Neural progenitor cell (in vitro differentiated cells): ENCODE measurements around the gene GPBP1. TPM values are rescaled to one million over a fixed set of nuclear protein-coding genes. Genes with fewer than 3 reads are reported as not detected.

Experiments used
- DNase-seq: peaks from one replicate; pipeline ENCODE4 v3.0.0-alpha.2; 2016; ENCODE audit warnings: low spot score
- H2AFZ ChIP-seq: fragments of 200-600 bp; sonication (generic); replicated peaks from 2 replicates; pipeline ENCODE4 v1.6.1; 2016; ENCODE audit warnings: antibody characterized with exemption
- H3F3A ChIP-seq: fragments of 200-600 bp; sonication (generic); 2 replicates; pipeline ENCODE4 v1.6.1; 2016; ENCODE audit warnings: antibody characterized with exemption, low read depth
- H3K27ac ChIP-seq: fragments of 200-600 bp; sonication (generic); 2 replicates; pipeline ENCODE4 v1.5.1; 2016; ENCODE audit warnings: mild to moderate bottlenecking
- H3K27me3 ChIP-seq: fragments of 200-600 bp; sonication (generic); 2 replicates; pipeline ENCODE4 v1.6.1; 2016; ENCODE audit warnings: mild to moderate bottlenecking, moderate library complexity
- H3K36me3 ChIP-seq: fragments of 200-600 bp; sonication (generic); 2 replicates; pipeline ENCODE4 v1.5.1; 2016
- H3K4me1 ChIP-seq: fragments of 200-600 bp; sonication (generic); 2 replicates; pipeline ENCODE4 v1.6.1; 2016; ENCODE audit warnings: mixed run types
- H3K4me2 ChIP-seq: fragments of 200-600 bp; sonication (generic); 2 replicates; pipeline ENCODE4 v1.6.1; 2016
- H3K4me3 ChIP-seq: fragments of 200-600 bp; sonication (generic); 2 replicates; pipeline ENCODE4 v1.5.1; 2016
- H3K79me2 ChIP-seq: fragments of 200-600 bp; sonication (generic); 2 replicates; pipeline ENCODE4 v1.6.1; 2016; ENCODE audit warnings: low read depth
- H3K9ac ChIP-seq: fragments of 200-600 bp; sonication (generic); 2 replicates; pipeline ENCODE4 v1.6.1; 2016
- H3K9me3 ChIP-seq: fragments of 200-600 bp; sonication (generic); 2 replicates; pipeline ENCODE4 v1.5.1; 2016; ENCODE audit warnings: low read depth
- H4K20me1 ChIP-seq: fragments of 200-600 bp; sonication (generic); 2 replicates; pipeline ENCODE4 v1.6.1; 2016; ENCODE audit warnings: low read depth
- H3K27ac Mint-ChIP-seq: 3 replicates; pipeline ENCODE4 v1.8.0; 2021; ENCODE audit warnings: mixed read lengths
- H3K27me3 Mint-ChIP-seq: 2 replicates; pipeline ENCODE4 v1.8.0; 2022; ENCODE audit warnings: low read depth, mild to moderate bottlenecking, inconsistent platforms, moderate library complexity, mixed read lengths; ENCODE audit not compliant: insufficient read depth
- H3K36me3 Mint-ChIP-seq: 3 replicates; pipeline ENCODE4 v1.8.0; 2021; ENCODE audit warnings: mixed read lengths
- H3K4me1 Mint-ChIP-seq: 3 replicates; pipeline ENCODE4 v1.8.0; 2021; ENCODE audit warnings: mixed read lengths
- H3K4me3 Mint-ChIP-seq: 3 replicates; pipeline ENCODE4 v1.8.0; 2021; ENCODE audit warnings: mild to moderate bottlenecking, moderate library complexity, mixed read lengths
- H3K9me3 Mint-ChIP-seq: 3 replicates; pipeline ENCODE4 v1.8.0; 2020; ENCODE audit warnings: mixed read lengths
- EZH2 ChIP-seq: fragments of 200-600 bp; sonication (generic); IDR thresholded peaks from 2 replicates; pipeline ENCODE4 v1.6.1; 2017; ENCODE audit warnings: antibody characterized with exemption, mild to moderate bottlenecking, moderate library complexity
- EZH2phosphoT487 ChIP-seq: fragments of 200-600 bp; sonication (generic); IDR thresholded peaks from 2 replicates; pipeline ENCODE4 v1.6.1; 2017; ENCODE audit warnings: antibody characterized with exemption
- total RNA-seq: library from RNA; depleted of rRNA; stranded (reverse); fragments of >200 nt; gene quantifications from 2 replicates; pipeline ENCODE4 v1.2.3, GENCODE V29; 2015; ENCODE audit warnings: low replicate concordance
- TF ChIP-seq, protein P1 (sequence below): fragments of 200-600 bp; sonication (generic); IDR thresholded peaks from 2 replicates; pipeline ENCODE4 v1.5.1; 2017; ENCODE audit warnings: antibody characterized with exemption, mild to moderate bottlenecking

Gene GPBP1
- total RNA-seq, 1 donor from 2014 or later, result 321 TPM

- no peak for DNase-seq
- no peaks in the 10 kb centered on the region for H3K79me2 ChIP-seq
- TF ChIP-seq EZH2, result no peak
- TF ChIP-seq EZH2phosphoT487, result no peak
- TF ChIP-seq, protein P1, sequence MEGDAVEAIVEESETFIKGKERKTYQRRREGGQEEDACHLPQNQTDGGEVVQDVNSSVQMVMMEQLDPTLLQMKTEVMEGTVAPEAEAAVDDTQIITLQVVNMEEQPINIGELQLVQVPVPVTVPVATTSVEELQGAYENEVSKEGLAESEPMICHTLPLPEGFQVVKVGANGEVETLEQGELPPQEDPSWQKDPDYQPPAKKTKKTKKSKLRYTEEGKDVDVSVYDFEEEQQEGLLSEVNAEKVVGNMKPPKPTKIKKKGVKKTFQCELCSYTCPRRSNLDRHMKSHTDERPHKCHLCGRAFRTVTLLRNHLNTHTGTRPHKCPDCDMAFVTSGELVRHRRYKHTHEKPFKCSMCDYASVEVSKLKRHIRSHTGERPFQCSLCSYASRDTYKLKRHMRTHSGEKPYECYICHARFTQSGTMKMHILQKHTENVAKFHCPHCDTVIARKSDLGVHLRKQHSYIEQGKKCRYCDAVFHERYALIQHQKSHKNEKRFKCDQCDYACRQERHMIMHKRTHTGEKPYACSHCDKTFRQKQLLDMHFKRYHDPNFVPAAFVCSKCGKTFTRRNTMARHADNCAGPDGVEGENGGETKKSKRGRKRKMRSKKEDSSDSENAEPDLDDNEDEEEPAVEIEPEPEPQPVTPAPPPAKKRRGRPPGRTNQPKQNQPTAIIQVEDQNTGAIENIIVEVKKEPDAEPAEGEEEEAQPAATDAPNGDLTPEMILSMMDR, result no peak
- Mint-ChIP-seq H3K36me3 (no peaks in the 10 kb centered on the region), H3K4me1 (no peaks in the 10 kb centered on the region), H3K4me3 (no peak overlapping the region), H3K27me3 (no peaks in the 10 kb centered on the region), H3K27ac (no peak overlapping the region), H3K9me3 (peaks cover 10% of the 10 kb centered on the region)
- no peak overlapping the region for H3K4me3 ChIP-seq
- no peak overlapping the region for H3K4me2 ChIP-seq
- H3K9me3 ChIP-seq, result no peaks in the 10 kb centered on the region
- H4K20me1 ChIP-seq, result no peaks in the 10 kb centered on the region
- H3F3A ChIP-seq, result no peaks in the 10 kb centered on the region
- no peaks in the 10 kb centered on the region for H3K27me3 ChIP-seq
- H2AFZ ChIP-seq, result no peak overlapping the region
- no peak overlapping the region for H3K9ac ChIP-seq
- no peaks in the 10 kb centered on the region for H3K36me3 ChIP-seq
- H3K4me1 ChIP-seq, result peaks cover 3% of the 10 kb centered on the region
- H3K27ac ChIP-seq, result no peak overlapping the region
Measured at GRCh38 chr5:57302643-57303042, 128.8 kb downstream of the GPBP1 start.

DNA sequence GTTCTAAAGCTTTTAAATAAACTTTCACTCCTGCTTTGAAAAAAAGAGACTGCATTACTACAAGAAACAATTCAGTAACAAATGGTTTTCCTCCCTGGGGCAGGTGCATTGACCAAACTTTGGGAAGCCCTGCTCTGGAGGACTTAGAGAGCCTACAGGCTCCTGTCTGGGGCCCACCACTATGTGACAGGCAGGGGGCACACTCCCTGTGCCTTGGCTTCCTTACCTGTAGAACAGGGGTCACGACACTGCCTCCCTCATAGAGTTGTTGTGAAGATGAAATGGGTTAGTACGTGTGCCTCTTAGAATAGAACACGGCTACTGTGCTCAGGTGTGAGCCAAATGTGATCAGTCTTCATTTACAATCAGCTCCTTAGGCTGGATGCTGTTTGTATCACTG lies 130.1 kb downstream of the GPBP1 start:
- Mint-ChIP-seq H3K9me3 (peaks cover 17% of the 10 kb centered on the region), H3K4me1 (no peaks in the 10 kb centered on the region), H3K27me3 (no peaks in the 10 kb centered on the region), H3K36me3 (no peaks in the 10 kb centered on the region), H3K4me3 (no peak overlapping the region), H3K27ac (no peak overlapping the region)
- Histone ChIP-seq H3K4me3 (no peak overlapping the region), H3K79me2 (no peaks in the 10 kb centered on the region), H3K9me3 (no peaks in the 10 kb centered on the region), H4K20me1 (no peaks in the 10 kb centered on the region), H3F3A (no peaks in the 10 kb centered on the region), H3K27ac (no peak overlapping the region), H3K36me3 (no peaks in the 10 kb centered on the region), H3K9ac (no peak overlapping the region), H2AFZ (no peak overlapping the region), H3K4me2 (no peak overlapping the region), H3K27me3 (no peaks in the 10 kb centered on the region), H3K4me1 (peaks cover 3% of the 10 kb centered on the region)
- TF ChIP-seq, protein P1, result peak; percentile 29
- TF ChIP-seq EZH2phosphoT487, result no peak
- DNase-seq, result peak; percentile 20

DNA sequence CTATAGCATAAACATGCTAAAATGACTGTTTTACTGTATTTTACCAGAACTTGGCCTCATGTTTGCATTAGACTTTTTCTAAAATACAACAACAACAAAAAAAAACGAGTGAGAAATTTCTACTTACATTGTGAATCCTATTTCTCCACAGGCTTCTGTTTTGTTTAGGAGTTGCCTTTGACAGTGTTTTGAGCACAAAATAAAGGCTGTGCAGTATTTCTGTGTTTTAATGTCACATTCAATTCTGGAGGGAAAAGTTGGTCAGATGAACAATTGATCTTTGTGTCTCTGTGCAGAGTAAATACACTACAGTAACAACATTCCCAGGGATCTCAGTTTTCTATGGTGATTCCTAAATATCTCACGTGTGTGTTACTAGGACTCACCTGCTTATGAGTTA lies 131.1 kb downstream of the GPBP1 start:
- Histone ChIP-seq H3K79me2 (no peaks in the 10 kb centered on the region), H2AFZ (no peak overlapping the region), H3K27ac (no peak overlapping the region), H3K4me2 (no peak overlapping the region), H3K9ac (no peak overlapping the region), H3K4me1 (peaks cover 3% of the 10 kb centered on the region), H3K36me3 (no peaks in the 10 kb centered on the region), H3K9me3 (no peaks in the 10 kb centered on the region), H4K20me1 (no peaks in the 10 kb centered on the region), H3F3A (no peaks in the 10 kb centered on the region), H3K4me3 (no peak overlapping the region), H3K27me3 (no peaks in the 10 kb centered on the region)
- Mint-ChIP-seq H3K36me3 (no peaks in the 10 kb centered on the region), H3K27ac (no peak overlapping the region), H3K27me3 (no peaks in the 10 kb centered on the region), H3K4me1 (no peaks in the 10 kb centered on the region), H3K4me3 (no peak overlapping the region), H3K9me3 (peaks cover 19% of the 10 kb centered on the region)
- TF ChIP-seq EZH2, result no peak
- TF ChIP-seq, protein P1, result no peak
- TF ChIP-seq EZH2phosphoT487, result no peak
- DNase-seq, result no peak

- no peaks in the 10 kb centered on the region for H4K20me1 ChIP-seq
- H3K4me1 Mint-ChIP-seq, result no peaks in the 10 kb centered on the region
- H3K9me3 Mint-ChIP-seq, result peaks cover 23% of the 10 kb centered on the region
- no peaks in the 10 kb centered on the region for H3K27me3 ChIP-seq
- no peak overlapping the region for H3K27ac Mint-ChIP-seq
- no peak for DNase-seq
- no peaks in the 10 kb centered on the region for H3K27me3 Mint-ChIP-seq
- no peaks in the 10 kb centered on the region for H3K9me3 ChIP-seq
- H3K36me3 Mint-ChIP-seq, result no peaks in the 10 kb centered on the region
- H3K79me2 ChIP-seq, result no peaks in the 10 kb centered on the region
- H3K36me3 ChIP-seq, result no peaks in the 10 kb centered on the region
- no peak overlapping the region for H2AFZ ChIP-seq
- H3K4me2 ChIP-seq, result no peak overlapping the region
- TF ChIP-seq EZH2 (no peak), EZH2phosphoT487 (no peak)
- TF ChIP-seq, protein P1, result no peak
- H3F3A ChIP-seq, result no peaks in the 10 kb centered on the region
- H3K27ac ChIP-seq, result no peak overlapping the region
- peaks cover 3% of the 10 kb centered on the region for H3K4me1 ChIP-seq
- H3K9ac ChIP-seq, result no peak overlapping the region
- H3K4me3 Mint-ChIP-seq, result no peak overlapping the region
- H3K4me3 ChIP-seq, result no peak overlapping the region
Measured at GRCh38 chr5:57306359-57306758, 132.5 kb downstream of the GPBP1 start.
